H9 (cell line): ENCODE data around the gene RUNDC3A. TPM values are rescaled to one million over a fixed set of nuclear protein-coding genes. Genes with fewer than 3 reads are reported as not detected.
A peak's percentile ranks its signal among the peaks of the same experiment; 100 is the strongest.

Experiments used
- DNase-seq: peaks from one replicate; pipeline ENCODE4 v3.0.0-alpha.2; 2017
- H2AFZ ChIP-seq: one replicate; pipeline ENCODE4 v1.6.1; 2013; ENCODE audit warnings: mild to moderate bottlenecking, low read length, control low read depth, moderate library complexity
- H2AK5ac ChIP-seq: 2 replicates; pipeline ENCODE4 v1.6.1; 2013; ENCODE audit warnings: low read length, control low read depth, mixed read lengths; ENCODE audit not compliant: insufficient read length
- H2BK120ac ChIP-seq: one replicate; pipeline ENCODE4 v1.6.1; 2013; ENCODE audit warnings: low read depth, mild to moderate bottlenecking, low read length, control low read depth, inconsistent platforms; ENCODE audit not compliant: poor library complexity, severe bottlenecking
- H2BK12ac ChIP-seq: 2 replicates; pipeline ENCODE4 v1.6.1; 2013; ENCODE audit warnings: low read length, control low read depth, mixed read lengths, low read depth; ENCODE audit not compliant: insufficient read length
- H2BK15ac ChIP-seq: 2 replicates; pipeline ENCODE4 v1.6.1; 2013; ENCODE audit warnings: low read depth, low read length, control low read depth
- H2BK20ac ChIP-seq: one replicate; pipeline ENCODE4 v1.6.1; 2013; ENCODE audit warnings: low read depth, mild to moderate bottlenecking, low read length, control low read depth, inconsistent platforms; ENCODE audit not compliant: poor library complexity, severe bottlenecking
- H2BK5ac ChIP-seq: 2 replicates; pipeline ENCODE4 v1.6.1; 2013; ENCODE audit warnings: low read length, control low read depth, mixed read lengths; ENCODE audit not compliant: insufficient read length
- H3K14ac ChIP-seq: 2 replicates; pipeline ENCODE4 v1.6.1; 2013; ENCODE audit warnings: low read length, control low read depth; ENCODE audit not compliant: insufficient read depth
- H3K18ac ChIP-seq: 2 replicates; pipeline ENCODE4 v1.6.1; 2013; ENCODE audit warnings: low read depth, mild to moderate bottlenecking, mixed read lengths, low read length, control low read depth; ENCODE audit not compliant: insufficient read length
- H3K23ac ChIP-seq: 2 replicates; pipeline ENCODE4 v1.6.1; 2013; ENCODE audit warnings: low read length, control low read depth, mixed read lengths, low read depth; ENCODE audit not compliant: insufficient read length
- H3K23me2 ChIP-seq: 2 replicates; pipeline ENCODE4 v1.6.1; 2013; ENCODE audit warnings: low read depth, mild to moderate bottlenecking, mixed read lengths, low read length, control low read depth; ENCODE audit not compliant: insufficient read length, poor library complexity, severe bottlenecking
- H3K27ac ChIP-seq: 2 replicates; pipeline ENCODE4 v1.5.1; 2013; ENCODE audit warnings: low read length, control low read depth, mixed read lengths, low read depth; ENCODE audit not compliant: insufficient read length
- H3K27me3 ChIP-seq: 2 replicates; pipeline ENCODE4 v1.6.1; 2013; ENCODE audit warnings: low read length, control low read depth, inconsistent platforms; ENCODE audit not compliant: insufficient read depth
- H3K4ac ChIP-seq: 2 replicates; pipeline ENCODE4 v1.6.1; 2013; ENCODE audit warnings: low read depth, mild to moderate bottlenecking, control low read depth, inconsistent platforms, low read length, moderate library complexity
- H3K4me1 ChIP-seq: 2 replicates; pipeline ENCODE4 v1.6.1; 2013; ENCODE audit warnings: low read length, control low read depth, inconsistent platforms; ENCODE audit not compliant: insufficient read depth
- H3K4me2 ChIP-seq: 2 replicates; pipeline ENCODE4 v1.6.1; 2013; ENCODE audit warnings: low read length, control low read depth, mixed read lengths; ENCODE audit not compliant: insufficient read length, insufficient read depth
- H3K56ac ChIP-seq: 2 replicates; pipeline ENCODE4 v1.6.1; 2013; ENCODE audit warnings: low read depth, mild to moderate bottlenecking, mixed read lengths, low read length, control low read depth; ENCODE audit not compliant: insufficient read length
- H3K79me1 ChIP-seq: 2 replicates; pipeline ENCODE4 v1.6.1; 2013; ENCODE audit warnings: low read depth, mild to moderate bottlenecking, moderate library complexity, low read length, control low read depth, inconsistent platforms; ENCODE audit not compliant: insufficient read depth, poor library complexity, severe bottlenecking
- H3K79me2 ChIP-seq: 2 replicates; pipeline ENCODE4 v1.6.1; 2013; ENCODE audit warnings: low read length, control low read depth, inconsistent platforms; ENCODE audit not compliant: insufficient read depth
- H3K9ac ChIP-seq: 2 replicates; pipeline ENCODE4 v1.6.1; 2013; ENCODE audit warnings: low read length, control low read depth, mixed read lengths; ENCODE audit not compliant: insufficient read length; ENCODE audit errors: extremely low read depth
- H3K9me3 ChIP-seq: one replicate; pipeline ENCODE4 v1.6.1; 2013; ENCODE audit warnings: low read depth, low read length, inconsistent platforms; ENCODE audit not compliant: control insufficient read depth
- H3T11ph ChIP-seq: one replicate; pipeline ENCODE4 v1.6.1; 2013; ENCODE audit warnings: mild to moderate bottlenecking, low read length, control low read depth, inconsistent platforms
- H4K20me1 ChIP-seq: one replicate; pipeline ENCODE4 v1.6.1; 2013; ENCODE audit not compliant: control insufficient read depth, insufficient read length, insufficient read depth
- H4K5ac ChIP-seq: 2 replicates; pipeline ENCODE4 v1.6.1; 2013; ENCODE audit warnings: low read depth, mild to moderate bottlenecking, mixed read lengths, low read length, control low read depth; ENCODE audit not compliant: insufficient read length
- H4K8ac ChIP-seq: replicated peaks from 2 replicates; pipeline ENCODE4 v1.6.1; 2013; ENCODE audit warnings: low read length, control low read depth, mixed read lengths, low read depth; ENCODE audit not compliant: insufficient read length
- H4K91ac ChIP-seq: 2 replicates; pipeline ENCODE4 v1.6.1; 2013; ENCODE audit warnings: low read depth, mild to moderate bottlenecking, moderate library complexity, mixed read lengths, low read length, control low read depth; ENCODE audit not compliant: insufficient read length
- H3K27ac Mint-ChIP-seq, 3 experiments: 2 replicates in 2 of 3; 3 replicates in 1 of 3; pipeline ENCODE4 v1.8.0; 2020 to 2021; ENCODE audit warnings: mixed read lengths in 3 of 3, mild to moderate bottlenecking in 1 of 3, moderate library complexity in 1 of 3
- H3K27me3 Mint-ChIP-seq: 2 replicates; pipeline ENCODE4 v1.8.0; 2021; ENCODE audit warnings: low read depth, mild to moderate bottlenecking, moderate library complexity, mixed read lengths
- H3K36me3 Mint-ChIP-seq, 3 experiments: 2 replicates in 2 of 3; 3 replicates in 1 of 3; pipeline ENCODE4 v1.8.0; 2020 to 2021; ENCODE audit warnings: low read depth in 3 of 3, mixed read lengths in 3 of 3; ENCODE audit not compliant: insufficient read depth in 1 of 3
- H3K4me1 Mint-ChIP-seq, 2 experiments: 2 replicates each; pipeline ENCODE4 v1.8.0; 2020; ENCODE audit warnings: mixed read lengths in 2 of 2
- H3K4me3 Mint-ChIP-seq, 2 experiments: 2 replicates in 1 of 2; 3 replicates in 1 of 2; pipeline ENCODE4 v1.8.0; 2020 to 2021; ENCODE audit warnings: mild to moderate bottlenecking in 2 of 2, mixed read lengths in 2 of 2, moderate library complexity in 1 of 2
- H3K9me3 Mint-ChIP-seq, 2 experiments: 2 replicates in 1 of 2; 3 replicates in 1 of 2; pipeline ENCODE4 v1.8.0; 2020; ENCODE audit warnings: mild to moderate bottlenecking in 2 of 2, mixed read lengths in 2 of 2, moderate library complexity in 1 of 2
- CTCF ChIP-seq: fragments of 200-600 bp; sonication (generic); conservative IDR thresholded peaks from 3 replicates; pipeline ENCODE4 v1.8.0; 2021; ENCODE audit warnings: antibody characterized with exemption, mild to moderate bottlenecking
- WGBS: extraction: QIAGEN DNeasy Blood & Tissue Kit; methylation state at CpG from one replicate; pipeline ENCODE4 v1.1.7; 2013; ENCODE audit warnings: missing lambda C conversion rate, low lambda C conversion rate, mixed read lengths; ENCODE audit not compliant: insufficient read length; ENCODE audit errors: extremely low coverage; 5-methylcytosine and 5-hydroxymethylcytosine counted together
- total RNA-seq: library from RNA; stranded (reverse); gene quantifications from 2 replicates; pipeline ENCODE4 v1.2.1, GENCODE V29; 2021

Gene RUNDC3A
- total RNA-seq, 1 experiment from 2014 or later, result 3.8 TPM

- no peak overlapping the region for H2BK15ac ChIP-seq
- H4K5ac ChIP-seq, result no peak overlapping the region
- no peak overlapping the region for H3K18ac ChIP-seq
- H3K79me1 ChIP-seq, result no peaks in the 10 kb centered on the region
- no peaks in the 10 kb centered on the region for H3K27me3 ChIP-seq
- no peak overlapping the region for H3K4me2 ChIP-seq
- no peak overlapping the region for H3K27ac ChIP-seq
- H3K4ac ChIP-seq, result no peak overlapping the region
- no peak overlapping the region for H2AK5ac ChIP-seq
- no peak overlapping the region for H4K8ac ChIP-seq
- no peak for DNase-seq
- no peak overlapping the region for H3K14ac ChIP-seq
- no peaks in the 10 kb centered on the region for H3K9me3 ChIP-seq
- H2AFZ ChIP-seq, result no peak overlapping the region
- no peak overlapping the region for H2BK120ac ChIP-seq
- H3K9ac ChIP-seq, result no peak overlapping the region
- H3K56ac ChIP-seq, result no peak overlapping the region
- Mint-ChIP-seq H3K27me3 (peaks cover 7% of the 10 kb centered on the region), H3K4me1 (peaks cover 4 to 6% of the 10 kb centered on the region in 2 experiments; a peak in 3 of 4 replicates), H3K4me3 (no peak overlapping the region), H3K36me3 (no peaks in the 10 kb centered on the region), H3K27ac (peak overlapping the region in 1 of 3 experiments; percentile 15; a peak in 2 of 7 replicates), H3K9me3 (no peaks in the 10 kb centered on the region)
- H2BK5ac ChIP-seq, result no peak overlapping the region
- no peak overlapping the region for H2BK12ac ChIP-seq
- no peak overlapping the region for H3T11ph ChIP-seq
- no peak overlapping the region for H4K91ac ChIP-seq
- no CpG with 5 or more reads among the region's 8 CpGs for WGBS
- no peak for TF ChIP-seq CTCF
- H4K20me1 ChIP-seq, result no peaks in the 10 kb centered on the region
- no peaks in the 10 kb centered on the region for H3K23me2 ChIP-seq
- H3K23ac ChIP-seq, result no peak overlapping the region
- no peaks in the 10 kb centered on the region for H3K4me1 ChIP-seq
- H2BK20ac ChIP-seq, result no peak overlapping the region
- H3K79me2 ChIP-seq, result no peaks in the 10 kb centered on the region
Observed at GRCh38 chr17:44287651-44288050, 20.8 kb upstream of the RUNDC3A start.
